Hepatocyte (in vitro differentiated cells): ENCODE data around the gene PCED1A.

Experiments used
- EZH2 ChIP-seq: fragments of 200-600 bp; sonication (generic); IDR thresholded peaks from 2 replicates; pipeline ENCODE4 v1.6.1; 2016; ENCODE audit warnings: antibody characterized with exemption, mild to moderate bottlenecking, borderline replicate concordance
- TF ChIP-seq, protein P1 (sequence below): fragments of 200-600 bp; sonication (generic); IDR thresholded peaks from 2 replicates; pipeline ENCODE4 v1.5.1; 2016; ENCODE audit warnings: antibody characterized with exemption, mild to moderate bottlenecking; ENCODE audit not compliant: poor library complexity

- TF ChIP-seq, protein P1, sequence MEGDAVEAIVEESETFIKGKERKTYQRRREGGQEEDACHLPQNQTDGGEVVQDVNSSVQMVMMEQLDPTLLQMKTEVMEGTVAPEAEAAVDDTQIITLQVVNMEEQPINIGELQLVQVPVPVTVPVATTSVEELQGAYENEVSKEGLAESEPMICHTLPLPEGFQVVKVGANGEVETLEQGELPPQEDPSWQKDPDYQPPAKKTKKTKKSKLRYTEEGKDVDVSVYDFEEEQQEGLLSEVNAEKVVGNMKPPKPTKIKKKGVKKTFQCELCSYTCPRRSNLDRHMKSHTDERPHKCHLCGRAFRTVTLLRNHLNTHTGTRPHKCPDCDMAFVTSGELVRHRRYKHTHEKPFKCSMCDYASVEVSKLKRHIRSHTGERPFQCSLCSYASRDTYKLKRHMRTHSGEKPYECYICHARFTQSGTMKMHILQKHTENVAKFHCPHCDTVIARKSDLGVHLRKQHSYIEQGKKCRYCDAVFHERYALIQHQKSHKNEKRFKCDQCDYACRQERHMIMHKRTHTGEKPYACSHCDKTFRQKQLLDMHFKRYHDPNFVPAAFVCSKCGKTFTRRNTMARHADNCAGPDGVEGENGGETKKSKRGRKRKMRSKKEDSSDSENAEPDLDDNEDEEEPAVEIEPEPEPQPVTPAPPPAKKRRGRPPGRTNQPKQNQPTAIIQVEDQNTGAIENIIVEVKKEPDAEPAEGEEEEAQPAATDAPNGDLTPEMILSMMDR: no peak
- TF ChIP-seq EZH2: no peak
Measured at GRCh38 chr20:2837221-2837960, 3.1 kb downstream of the PCED1A start.
